ENCODE results near the gene CKAP5. TPM values are rescaled to one million over a fixed set of nuclear protein-coding genes. Genes with fewer than 3 reads are reported as not detected.

The CKAP5 gene
- total RNA-seq, 1 experiment from 2014 or later, result 572 TPM

GRCh38 chr11:46894506-46894905 is 48.4 kb upstream of the CKAP5 start:
- CTCF ChIA-PET, result interaction anchor here (1.1 to 2.0 kb wide), 2 partner anchors 259 to 267 kb away, joined by 5 read pairs; no protein-coding TSS in a partner anchor
- Histone ChIP-seq H3K27me3 (replicated peaks; ENCODE audit: insufficient read depth, low read depth, low read length, poor library complexity) (no peaks in the 10 kb centered on the region), H3K36me3 (ENCODE audit: insufficient read depth, low read length, poor library complexity, severe bottlenecking) (peaks cover 19% of the 10 kb centered on the region), H3K4me3 (ENCODE audit: low read depth, low read length, poor library complexity, severe bottlenecking) (no peak overlapping the region), H3K4me1 (ENCODE audit: insufficient read depth, low read length, poor library complexity, severe bottlenecking) (no peaks in the 10 kb centered on the region), H3K27ac (ENCODE audit: low read depth, low read length, poor library complexity, severe bottlenecking) (no peak overlapping the region), H3K9me3 (ENCODE audit: low read depth, low read length, poor library complexity, severe bottlenecking) (no peaks in the 10 kb centered on the region)
- intact Hi-C loops (cut with micrococcal nuclease; ENCODE audit: unreplicated experiment), result no loop called here
- no TSS peak for BruUV-seq (replicated peaks)
- DNase-seq (ENCODE audit: low spot score), result no peak
- no peak for TF ChIP-seq CTCF (conservative IDR thresholded peaks at IDR 0.05; ENCODE audit: low read depth, low read length)
- no peak for TF ChIP-seq EZH2 (IDR thresholded peaks at IDR 0.05; ENCODE audit: borderline replicate concordance, low read depth, low read length, poor library complexity, severe bottlenecking)
- POLR2A ChIA-PET (ENCODE audit: low non-redundant PET), result no interaction called here

GRCh38 chr11:46892838-46893237 is 46.8 kb upstream of the CKAP5 start:
- H3K27me3 ChIP-seq (replicated peaks; ENCODE audit: insufficient read depth, low read depth, low read length, poor library complexity), result no peaks in the 10 kb centered on the region
- CTCF ChIA-PET, result interaction anchor here (2.0 kb wide), 1 partner anchor 260 kb away, joined by 5 read pairs; no protein-coding TSS in a partner anchor

GRCh38 chr11:46892109-46892508 is 46.0 kb upstream of the CKAP5 start:
- Histone ChIP-seq H3K4me3 (ENCODE audit: low read depth, low read length, poor library complexity, severe bottlenecking) (no peak overlapping the region), H3K4me1 (ENCODE audit: insufficient read depth, low read length, poor library complexity, severe bottlenecking) (no peaks in the 10 kb centered on the region), H3K36me3 (ENCODE audit: insufficient read depth, low read length, poor library complexity, severe bottlenecking) (peaks cover 30% of the 10 kb centered on the region), H3K27me3 (replicated peaks; ENCODE audit: insufficient read depth, low read depth, low read length, poor library complexity) (no peaks in the 10 kb centered on the region), H3K27ac (ENCODE audit: low read depth, low read length, poor library complexity, severe bottlenecking) (no peak overlapping the region), H3K9me3 (ENCODE audit: low read depth, low read length, poor library complexity, severe bottlenecking) (no peaks in the 10 kb centered on the region)
- no TSS peak for BruUV-seq (replicated peaks)
- ChIA-PET POLR2A (ENCODE audit: low non-redundant PET) (interaction anchor here (0.6 to 1.0 kb wide), 2 partner anchors 163 to 298 kb away, joined by 6 to 18 read pairs; no protein-coding TSS in a partner anchor), CTCF (no interaction called here)
- TF ChIP-seq CTCF (conservative IDR thresholded peaks at IDR 0.05; ENCODE audit: low read depth, low read length) (no peak), EZH2 (IDR thresholded peaks at IDR 0.05; ENCODE audit: borderline replicate concordance, low read depth, low read length, poor library complexity, severe bottlenecking) (no peak)
- DNase-seq (ENCODE audit: low spot score), result no peak
- intact Hi-C loops (cut with micrococcal nuclease; ENCODE audit: unreplicated experiment), result no loop called here

More at GRCh38 chr11:46892838-46893237, 46.8 kb upstream of the CKAP5 start:
- TF ChIP-seq EZH2 (IDR thresholded peaks at IDR 0.05; ENCODE audit: borderline replicate concordance, low read depth, low read length, poor library complexity, severe bottlenecking) (no peak), CTCF (conservative IDR thresholded peaks at IDR 0.05; ENCODE audit: low read depth, low read length) (no peak)
- no peak for DNase-seq (ENCODE audit: low spot score)
- intact Hi-C loops (cut with micrococcal nuclease; ENCODE audit: unreplicated experiment), result no loop called here
- Histone ChIP-seq H3K4me1 (ENCODE audit: insufficient read depth, low read length, poor library complexity, severe bottlenecking) (no peaks in the 10 kb centered on the region), H3K36me3 (ENCODE audit: insufficient read depth, low read length, poor library complexity, severe bottlenecking) (peaks cover 30% of the 10 kb centered on the region), H3K27ac (ENCODE audit: low read depth, low read length, poor library complexity, severe bottlenecking) (no peak overlapping the region), H3K4me3 (ENCODE audit: low read depth, low read length, poor library complexity, severe bottlenecking) (no peak overlapping the region), H3K9me3 (ENCODE audit: low read depth, low read length, poor library complexity, severe bottlenecking) (no peaks in the 10 kb centered on the region)
- POLR2A ChIA-PET (ENCODE audit: low non-redundant PET), result interaction anchor here (1.0 kb wide), 1 partner anchor 162 kb away, joined by 18 read pairs; no protein-coding TSS in a partner anchor
- BruUV-seq (replicated peaks), result no TSS peak
